ENCODE results near the gene COL1A1. TPM values are rescaled to one million over a fixed set of nuclear protein-coding genes. Genes with fewer than 3 reads are reported as not detected.

The COL1A1 gene
- total RNA-seq, 4 donors from 2014 or later, result 14.3 to 109 (median 36.6) TPM

- no peak for TF ChIP-seq CTCF (IDR thresholded peaks at IDR 0.05; ENCODE audit: low read depth)
Measured at GRCh38 chr17:50162466-50163254, 38.8 kb downstream of the COL1A1 start.

DNA sequence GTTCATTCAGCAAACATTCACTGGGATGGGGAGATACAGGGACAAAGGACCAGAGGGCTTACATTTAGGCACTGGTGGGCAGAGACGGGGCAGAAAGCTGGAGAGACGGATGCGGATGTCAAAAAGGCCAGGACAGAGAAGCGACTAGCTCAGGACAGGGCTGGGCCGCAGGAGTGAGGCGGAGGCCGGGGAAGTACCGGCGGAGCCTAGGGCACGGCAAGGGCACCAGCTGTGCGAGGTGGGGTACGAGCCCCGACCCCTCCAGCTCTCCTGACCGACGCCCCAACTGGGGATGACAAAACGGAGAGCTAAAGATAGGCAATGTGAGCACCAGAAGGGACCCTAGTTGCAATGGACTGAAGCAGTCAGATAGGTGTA, 39.5 kb downstream of the COL1A1 start:
- no peak for TF ChIP-seq CTCF (IDR thresholded peaks at IDR 0.05; ENCODE audit: low read depth)

GRCh38 chr17:50161023-50161910, 40.2 kb downstream of the COL1A1 start:
- no peak for TF ChIP-seq CTCF (IDR thresholded peaks at IDR 0.05; ENCODE audit: low read depth)

DNA sequence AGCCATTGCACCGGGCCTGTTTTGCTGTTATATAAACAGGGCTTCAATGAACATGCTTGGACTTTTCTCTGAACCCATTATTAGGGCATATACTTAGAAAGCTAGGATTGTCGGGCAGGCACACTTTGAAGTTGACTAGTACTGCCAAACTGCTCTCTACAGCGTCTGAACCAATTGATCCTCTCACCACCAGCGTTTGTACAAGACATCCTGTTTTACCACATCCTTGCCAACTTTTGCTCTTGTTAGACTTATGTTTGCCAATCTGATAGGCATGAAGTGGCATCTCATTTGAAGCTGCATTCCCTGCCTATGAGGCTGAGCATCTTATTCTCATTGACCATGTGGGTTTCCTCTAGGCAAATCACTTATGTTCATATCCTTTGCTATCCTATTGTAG, 43.5 kb downstream of the COL1A1 start:
- TF ChIP-seq CTCF (IDR thresholded peaks at IDR 0.05; ENCODE audit: low read depth), result no peak

DNA sequence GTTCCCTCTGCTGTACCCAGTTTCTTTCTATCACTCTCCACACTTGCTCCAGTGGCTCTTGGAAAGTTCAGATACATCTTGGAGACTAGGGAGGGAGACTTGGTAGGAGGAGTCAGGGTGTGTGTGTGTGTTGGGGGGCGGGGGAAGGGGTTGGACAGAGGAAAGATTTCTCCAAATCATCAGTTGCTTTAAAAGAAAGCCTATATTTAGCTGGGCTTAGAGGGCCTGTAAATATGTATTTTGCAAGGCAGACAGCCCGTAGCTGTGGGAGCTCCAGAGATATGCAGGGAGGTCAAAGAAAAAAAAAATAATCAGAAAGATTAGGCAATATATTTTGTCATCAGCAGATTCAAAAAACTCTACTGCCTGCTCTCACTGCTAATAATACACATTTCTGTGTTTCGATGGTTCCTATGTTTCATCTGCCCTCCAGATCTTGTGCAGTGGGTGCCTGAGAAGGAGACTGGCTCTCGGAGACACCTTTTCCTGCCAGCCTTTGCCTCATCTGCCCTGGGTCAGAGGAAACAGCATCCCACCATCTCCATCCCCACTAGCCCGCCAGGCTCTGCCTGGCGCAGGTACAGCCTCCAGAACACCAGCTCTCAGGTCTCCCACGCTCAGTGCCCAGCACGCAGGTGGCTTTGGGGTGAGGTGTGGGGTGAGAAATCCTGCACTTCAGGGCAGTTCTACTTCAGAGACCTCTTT, 46.2 kb downstream of the COL1A1 start:
- no peak for TF ChIP-seq CTCF (IDR thresholded peaks at IDR 0.05; ENCODE audit: low read depth)

DNA sequence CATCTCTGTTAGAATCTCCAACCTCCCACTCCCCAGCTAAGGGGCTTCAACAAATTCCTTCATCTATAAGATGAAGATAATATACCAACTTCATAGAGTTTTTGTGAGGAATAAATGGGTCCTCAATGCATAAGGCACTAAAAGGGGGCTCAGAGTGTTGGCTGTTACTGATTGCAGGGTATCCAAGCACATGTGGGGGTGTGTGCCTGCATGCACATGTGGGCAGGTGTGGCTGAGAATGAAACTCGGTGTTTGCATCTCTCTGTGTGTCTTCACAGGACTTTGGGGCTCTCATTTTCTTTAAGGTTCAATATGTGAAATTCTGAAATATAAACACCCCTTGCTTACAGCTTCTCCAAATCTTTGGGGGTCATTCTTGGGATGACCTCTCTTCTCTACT, 46.8 kb downstream of the COL1A1 start:
- TF ChIP-seq CTCF (IDR thresholded peaks at IDR 0.05; ENCODE audit: low read depth), result no peak
